Hematopoietic multipotent progenitor cell treated with erythropoietin and hydrocortisone succinate and interleukin-3 and kit ligand, for 17 days (in vitro differentiated cells): Measurements from ENCODE around the gene PPP4R2.

ENCODE experiments used
- DNase-seq: peaks from one replicate; pipeline ENCODE4 v3.0.0-alpha.2; 2015; ENCODE audit warnings: low spot score

PPP4R2 gene

DNA sequence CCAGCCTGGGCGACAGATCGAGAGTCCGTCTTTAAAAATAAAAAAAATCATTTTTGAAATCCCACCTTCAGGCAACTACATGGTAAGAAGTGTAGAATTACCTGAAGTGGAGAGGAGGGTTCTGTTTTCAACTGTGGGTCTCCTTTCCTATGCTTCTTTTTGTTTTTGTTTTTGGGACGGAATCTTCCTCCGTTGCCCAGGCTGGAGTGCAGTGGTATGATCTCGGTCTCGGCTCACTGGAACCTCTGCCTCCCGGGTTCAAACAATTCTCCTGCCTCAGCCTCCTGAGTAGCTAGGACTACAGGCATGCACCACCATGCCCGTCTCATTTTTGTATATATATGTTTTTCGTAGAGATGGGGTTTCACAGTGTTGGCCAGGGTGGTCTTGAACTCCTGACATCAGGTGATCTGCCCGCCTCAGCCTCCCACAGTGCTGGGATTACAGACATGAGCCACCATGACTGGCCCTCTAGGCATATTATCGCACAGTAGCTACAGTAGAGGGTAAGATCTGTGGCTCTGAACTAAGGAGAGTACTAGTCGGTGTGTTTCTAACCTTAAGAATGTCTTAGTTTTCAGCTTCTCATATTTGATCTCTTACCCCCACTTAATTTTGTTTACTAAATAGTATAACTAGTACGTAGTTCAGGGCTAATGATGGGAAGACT, 73.3 kb downstream of the PPP4R2 start:
- no peak for DNase-seq

DNA sequence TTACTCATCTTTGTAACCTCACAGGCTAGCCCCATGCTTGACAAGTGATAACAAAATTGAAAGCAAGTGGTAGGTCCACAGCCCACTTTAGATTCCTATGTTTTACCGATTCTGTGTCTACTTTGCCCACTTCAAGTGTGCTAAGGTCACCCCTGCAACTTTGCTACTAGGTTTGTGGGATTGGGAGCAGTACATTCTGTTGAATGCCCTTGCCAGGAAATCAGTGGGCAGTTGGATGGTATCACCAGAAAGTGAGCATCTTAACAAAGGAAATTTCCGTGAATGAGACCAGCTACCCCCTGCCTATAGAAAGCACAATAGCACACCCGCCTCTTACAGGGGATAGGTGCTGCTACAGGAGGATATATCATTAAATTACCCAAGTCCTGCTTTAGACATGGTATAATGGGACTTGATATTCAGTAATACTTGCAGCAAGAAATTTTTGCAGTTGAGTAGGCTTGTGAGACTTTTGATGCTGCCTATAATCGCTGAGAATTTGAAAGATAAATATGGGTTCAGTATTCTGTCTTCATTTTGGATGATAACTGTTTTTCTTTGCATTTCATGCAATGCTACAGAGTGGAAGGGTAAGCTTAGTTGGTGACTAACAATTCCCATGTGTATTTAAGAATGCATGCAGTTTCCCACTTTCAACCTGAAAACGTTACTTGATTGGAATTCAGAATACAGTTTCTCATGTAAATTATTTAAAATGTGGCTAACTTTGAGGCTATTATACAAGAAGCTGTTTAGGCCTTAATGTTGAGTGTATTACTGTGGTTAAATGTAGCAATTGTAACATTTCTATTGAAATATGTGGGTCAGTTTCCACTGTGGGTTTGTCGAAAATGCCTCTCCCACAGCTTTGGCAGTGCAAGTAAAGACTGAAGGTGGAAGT, 74.3 kb downstream of the PPP4R2 start:
- no peak for DNase-seq

DNA sequence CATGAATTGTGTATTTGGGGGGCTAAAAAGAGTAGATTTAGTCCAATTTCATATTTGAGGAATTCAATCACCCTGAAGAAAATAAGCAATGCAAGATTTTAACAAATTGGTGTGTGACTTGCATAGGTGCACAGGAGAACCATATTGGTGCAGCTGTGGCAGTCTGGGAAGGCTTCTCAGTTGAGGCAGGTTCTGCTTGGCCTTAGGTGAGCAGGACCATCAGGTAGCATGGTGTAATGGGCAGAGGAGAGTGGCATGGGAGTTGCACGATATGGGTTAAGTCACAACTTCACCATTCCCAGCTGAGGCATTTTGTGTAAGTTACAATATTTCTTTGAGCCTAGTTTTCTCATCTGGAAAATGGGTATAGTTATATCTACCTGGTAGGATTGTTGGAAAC, 75.3 kb downstream of the PPP4R2 start:
- DNase-seq = no peak

DNA sequence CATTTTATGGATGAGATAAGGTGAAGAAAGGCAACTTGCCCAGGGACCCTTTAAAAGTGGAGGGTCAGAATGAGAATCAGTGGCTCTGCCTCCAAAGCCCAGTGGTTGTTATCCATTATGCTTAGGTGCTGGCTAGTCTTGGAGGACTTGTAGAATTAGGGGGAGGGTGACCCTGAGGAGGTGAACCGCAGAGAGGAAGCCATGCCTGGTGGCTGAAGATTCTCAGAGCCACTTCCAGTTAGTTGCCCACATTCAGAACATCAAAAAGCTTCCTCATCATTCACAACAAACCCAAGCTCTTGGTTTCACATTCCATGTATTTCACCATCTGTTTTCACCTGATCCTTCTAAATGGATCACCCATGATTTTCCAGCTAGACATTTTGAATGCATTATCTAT, 76.0 kb downstream of the PPP4R2 start:
- no peak for DNase-seq

DNA sequence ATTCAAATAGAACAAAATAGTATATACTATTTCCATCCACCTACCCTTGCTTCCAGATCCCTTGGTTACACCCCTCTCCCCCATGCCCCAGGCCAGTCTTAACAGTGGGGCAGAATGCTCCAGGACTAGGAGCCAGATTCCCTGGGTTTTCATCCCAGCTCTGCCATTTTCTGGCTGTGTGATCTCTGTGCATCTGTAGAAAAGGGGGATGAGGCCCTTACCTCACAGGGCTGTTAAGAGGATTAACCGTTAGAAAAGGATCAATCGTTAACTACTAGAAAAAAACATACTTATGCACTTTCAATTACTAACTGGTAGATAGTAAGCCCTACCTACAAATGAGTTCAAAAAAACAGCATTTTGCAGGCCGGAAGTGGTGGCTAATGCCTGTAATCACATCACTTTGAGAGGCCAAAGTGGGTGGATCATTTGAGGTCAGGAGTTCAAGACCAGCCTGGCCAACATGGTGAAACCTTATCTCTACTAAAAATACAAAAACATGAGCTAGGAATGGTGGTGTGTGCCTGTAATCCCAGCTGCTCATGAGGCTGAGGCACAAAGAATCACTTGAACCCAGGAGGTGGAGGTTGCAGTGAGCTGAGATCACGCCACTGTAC, 76.6 kb downstream of the PPP4R2 start:
- DNase-seq = no peak

DNA sequence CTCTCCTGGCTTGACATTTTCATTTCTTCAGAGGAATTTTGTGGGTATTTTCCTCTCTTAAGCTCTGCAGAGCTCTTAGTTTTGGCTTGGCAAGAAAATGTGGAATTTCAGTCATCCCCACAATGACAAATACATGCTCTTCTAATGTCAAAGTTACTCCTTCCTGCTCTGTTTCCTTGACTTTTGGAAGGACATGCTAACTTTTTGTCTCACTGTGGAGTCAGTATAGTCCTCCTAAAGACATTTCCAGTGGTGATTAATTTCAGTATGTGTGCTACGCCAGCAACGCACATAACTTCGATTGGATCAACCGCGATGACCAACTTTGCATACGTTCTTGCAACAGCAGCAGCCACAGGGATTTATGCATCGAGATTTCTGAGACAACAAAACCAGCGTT, 78.2 kb downstream of the PPP4R2 start:
- DNase-seq = no peak

DNA sequence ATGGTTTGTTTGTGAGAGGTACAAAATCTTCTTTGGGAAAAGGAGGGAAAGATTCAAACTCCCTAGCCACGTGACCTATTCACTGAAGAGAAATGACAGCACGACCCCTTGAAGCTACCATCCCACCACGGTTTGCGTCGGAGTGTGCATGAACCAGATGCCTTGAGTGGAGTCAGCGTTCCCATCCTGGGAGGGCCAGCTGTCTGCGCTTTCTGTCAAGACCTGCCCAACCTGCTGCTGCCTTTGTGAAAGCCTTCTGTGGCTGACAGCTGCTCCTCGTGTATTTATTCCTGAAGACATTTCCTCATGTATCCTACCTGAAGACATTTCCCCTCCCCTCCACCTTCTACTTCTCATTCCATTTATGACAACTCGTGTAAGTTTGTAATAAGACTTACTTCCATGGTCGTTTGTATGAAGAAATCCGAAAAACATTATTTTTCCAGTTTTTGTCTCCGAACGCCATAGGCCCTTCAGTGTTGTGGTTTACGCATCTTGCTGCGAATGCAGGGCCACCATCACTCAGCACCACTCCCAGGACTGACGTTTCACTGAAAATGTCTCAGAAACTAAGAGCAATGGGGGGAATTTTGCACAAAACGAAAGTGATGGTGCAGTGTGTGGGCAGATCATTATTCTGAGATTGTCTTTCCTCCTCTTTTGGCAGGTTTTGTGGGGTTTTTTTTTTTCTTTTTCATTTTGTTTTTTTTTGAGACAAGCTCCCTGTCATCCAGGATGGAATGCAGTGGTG, 83.8 kb downstream of the PPP4R2 start:
- DNase-seq = no peak

DNA sequence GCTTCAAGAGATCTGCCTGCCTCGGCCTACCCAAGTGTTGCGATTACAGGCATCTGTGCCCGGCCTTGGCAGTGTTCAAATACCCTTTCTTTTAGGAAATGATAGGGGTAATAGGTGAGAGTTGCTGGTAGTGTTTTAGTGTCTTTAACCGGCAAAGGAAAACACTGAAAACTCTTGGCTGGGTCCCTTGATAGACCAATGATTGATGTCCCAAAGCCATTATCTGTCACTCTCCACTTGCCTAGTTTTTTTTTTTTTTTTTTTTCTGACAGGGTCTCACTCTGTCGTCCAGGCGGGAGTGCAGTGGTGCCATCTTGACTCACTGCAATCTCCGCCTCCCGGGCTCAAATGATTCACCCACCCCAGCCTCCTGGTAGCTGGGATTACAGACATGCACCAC, 84.5 kb downstream of the PPP4R2 start:
- no peak for DNase-seq

DNA sequence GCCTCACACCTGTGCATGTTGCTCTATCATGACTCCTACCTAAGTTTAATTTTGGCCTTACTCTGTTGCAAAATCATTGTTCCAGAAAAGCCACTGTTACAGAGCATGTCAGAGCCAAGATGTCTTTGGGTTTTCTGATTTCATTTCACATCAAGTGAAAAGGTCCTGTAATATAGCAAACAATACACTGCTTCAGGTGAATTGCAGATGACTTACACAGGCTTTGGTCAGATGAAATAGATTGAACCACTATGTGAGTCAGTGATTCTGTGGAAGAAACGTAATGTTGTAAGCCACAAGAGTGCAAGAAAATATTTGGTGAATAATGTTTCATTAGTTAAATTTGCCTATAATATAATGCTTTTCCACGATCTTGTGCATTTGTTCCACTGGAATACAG, 87.6 kb downstream of the PPP4R2 start:
- no peak for DNase-seq

DNA sequence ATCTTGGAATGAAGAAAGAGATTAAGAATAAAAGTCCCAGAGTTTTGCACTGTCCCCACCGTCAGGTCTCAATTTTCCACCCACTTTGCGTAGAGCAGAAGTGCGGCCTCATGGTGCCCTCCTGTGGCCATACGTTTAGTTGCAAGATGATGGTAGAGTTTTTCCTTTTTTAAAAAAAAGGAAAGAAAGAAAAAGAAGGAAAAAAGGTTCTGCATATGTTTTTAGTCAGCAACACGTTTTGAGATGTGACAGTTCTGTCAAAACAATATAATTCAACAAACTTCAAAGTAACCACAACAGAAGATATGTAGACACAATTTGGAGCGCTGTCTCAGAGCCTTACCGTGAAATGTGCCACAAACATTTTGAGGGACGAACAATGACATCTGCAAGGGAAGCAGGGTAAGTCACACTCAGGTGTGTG, 89.5 kb downstream of the PPP4R2 start:
- DNase-seq = peak; percentile 41

DNA sequence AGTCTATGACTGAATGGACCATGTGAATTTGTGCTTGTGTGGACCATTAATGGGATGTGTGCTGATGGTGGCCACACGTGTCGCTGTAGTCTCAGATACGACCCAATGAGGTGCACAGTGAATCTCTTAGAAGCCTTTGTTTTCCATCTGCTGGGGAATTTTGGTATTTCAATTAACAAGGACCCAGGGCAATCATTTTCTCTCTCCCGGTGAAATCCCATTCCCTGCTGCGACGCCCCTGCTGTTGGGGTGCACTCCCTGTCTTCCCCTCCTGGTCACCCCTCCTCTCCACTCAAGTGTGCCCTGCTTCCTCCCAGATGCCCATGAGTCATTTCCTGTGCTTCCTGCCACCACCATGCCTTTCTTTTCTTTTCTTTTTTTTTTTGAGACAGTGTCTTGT, 97.5 kb downstream of the PPP4R2 start:
- DNase-seq = no peak

DNA sequence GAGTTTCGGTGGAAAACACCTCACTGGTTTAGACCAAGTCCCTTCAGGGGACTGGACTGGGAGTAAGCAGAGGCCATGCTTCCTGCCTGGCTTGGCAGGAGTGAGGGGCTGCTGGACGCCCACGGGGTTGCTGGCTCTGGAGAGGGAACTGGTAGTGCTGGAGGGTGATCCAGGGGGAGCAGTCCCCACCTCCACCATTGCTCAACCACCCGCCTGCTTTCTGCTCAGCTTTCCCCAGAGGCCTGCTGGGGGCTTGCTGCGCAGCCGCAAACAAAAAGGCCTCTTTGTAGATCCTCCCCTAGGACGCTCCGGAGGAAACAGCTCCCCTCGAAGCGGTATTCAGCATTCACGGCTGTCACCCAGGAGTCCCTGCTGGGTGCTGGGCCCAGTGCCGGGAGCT, 98.3 kb downstream of the PPP4R2 start:
- no peak for DNase-seq

DNA sequence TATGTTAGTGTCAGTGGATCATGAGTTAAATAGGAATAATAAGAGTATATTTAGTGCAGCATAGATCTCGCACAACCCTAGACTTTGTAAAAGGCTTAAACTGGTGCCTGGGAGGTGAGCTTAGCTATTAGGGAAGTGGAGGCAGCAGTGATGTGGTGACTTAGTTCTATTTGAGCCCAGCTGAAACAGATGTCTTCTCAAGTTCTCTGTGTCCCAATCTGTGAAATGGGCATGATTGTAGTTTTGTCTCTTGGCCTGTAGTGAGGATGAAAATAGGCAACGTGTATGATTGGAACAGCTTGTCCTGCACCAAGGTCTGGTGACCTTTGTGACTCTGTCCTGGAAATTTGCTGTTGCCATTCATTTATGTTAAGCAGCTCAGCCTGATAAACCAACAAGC, 99.6 kb downstream of the PPP4R2 start:
- DNase-seq = no peak

DNA sequence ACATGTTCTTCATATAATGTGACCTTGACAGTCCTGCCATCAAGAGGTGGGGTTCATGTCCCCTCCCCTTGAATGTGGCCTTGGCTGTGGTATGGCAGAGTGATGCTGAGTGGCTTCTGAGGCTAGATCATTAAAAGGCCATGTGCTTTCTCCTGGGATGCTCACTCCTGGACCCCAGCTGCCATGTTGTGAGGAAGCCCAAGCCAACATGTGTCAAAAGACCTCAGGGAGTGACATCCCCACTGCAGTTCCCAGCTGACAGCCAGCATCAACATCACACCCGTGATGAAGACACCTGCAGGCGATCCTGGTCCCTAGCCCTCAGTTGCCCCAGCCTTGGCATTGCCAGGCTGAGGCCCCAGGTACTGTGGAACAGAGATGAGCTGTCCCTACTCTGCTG, 101.4 kb downstream of the PPP4R2 start:
- no peak for DNase-seq

DNA sequence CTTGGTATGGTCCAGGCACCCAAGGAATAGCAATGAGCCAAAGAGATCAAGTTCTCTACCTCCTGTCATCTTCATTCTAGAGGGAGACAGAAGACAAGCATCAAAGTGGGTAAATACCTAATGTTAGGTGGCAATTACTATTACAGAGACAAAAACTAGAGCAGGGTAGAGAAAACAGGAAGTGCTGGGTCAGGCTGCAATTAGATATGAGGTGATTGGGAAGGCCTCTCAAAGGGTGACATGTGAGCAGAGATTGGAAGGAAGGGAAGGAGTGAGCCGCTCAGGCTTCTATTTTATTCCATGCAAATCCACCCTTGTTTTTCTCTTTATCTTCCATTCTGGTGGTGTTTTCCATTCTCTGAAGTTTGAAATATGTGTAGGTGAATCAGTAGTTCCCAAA, 102.3 kb downstream of the PPP4R2 start:
- no peak for DNase-seq

DNA sequence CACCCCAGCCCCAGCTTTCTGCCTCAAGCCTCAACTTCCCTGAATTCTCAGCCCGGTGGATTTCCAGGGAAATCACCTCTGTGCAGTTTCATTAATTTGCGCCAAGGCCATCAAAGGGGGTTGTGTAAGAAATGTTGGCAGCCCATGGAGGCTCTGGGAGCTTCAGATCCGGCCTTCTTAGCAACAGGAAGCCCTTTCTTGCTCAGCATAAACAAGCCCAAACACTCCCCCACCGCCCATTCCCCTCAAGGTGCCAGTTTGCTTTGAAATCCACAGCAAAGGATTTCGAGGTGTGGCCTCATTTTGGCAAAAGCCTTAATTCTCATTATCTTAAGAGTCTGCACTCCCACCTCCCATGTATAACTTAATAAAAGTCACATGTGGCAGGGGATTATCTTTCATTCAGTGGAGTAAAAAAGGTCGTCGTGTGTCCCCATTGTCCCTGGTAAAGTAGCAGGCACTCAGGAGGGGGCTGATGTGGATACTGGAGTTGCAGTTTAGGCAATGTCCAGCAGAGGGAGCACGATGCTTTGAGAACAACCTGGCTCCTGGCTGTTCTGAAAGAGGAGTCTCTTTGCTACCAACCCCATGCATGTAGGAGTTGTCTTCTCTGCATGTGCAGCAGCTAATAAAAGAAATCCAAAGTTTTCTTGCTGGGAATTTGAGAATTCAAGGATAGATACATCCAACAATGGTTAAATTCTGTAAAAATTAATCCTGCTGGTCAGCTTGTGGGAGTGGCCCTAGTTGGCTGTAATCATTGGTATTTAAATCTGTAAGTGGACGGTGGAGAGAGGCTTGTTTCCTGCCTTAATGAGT, 104.3 kb downstream of the PPP4R2 start:
- peak; percentile 74 for DNase-seq

DNA sequence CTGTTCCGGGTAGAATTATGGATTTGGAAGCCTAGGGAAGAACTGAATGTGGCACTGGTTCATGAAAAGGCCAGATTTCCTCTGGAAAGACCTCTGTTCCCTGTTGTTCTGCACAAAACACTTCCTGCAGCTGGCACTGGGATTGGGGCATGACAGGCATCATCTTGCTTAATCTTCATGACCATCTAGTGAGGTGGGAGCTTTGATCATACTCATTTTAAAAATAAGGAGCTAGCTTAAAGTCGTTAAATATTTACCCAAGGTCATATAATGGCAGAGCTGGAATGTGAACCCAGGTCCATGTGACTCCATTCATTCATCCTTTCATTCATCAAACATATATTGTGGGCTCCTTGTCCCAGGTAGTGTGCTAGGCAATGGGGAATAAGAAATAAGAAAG, 105.3 kb downstream of the PPP4R2 start:
- DNase-seq = no peak

DNA sequence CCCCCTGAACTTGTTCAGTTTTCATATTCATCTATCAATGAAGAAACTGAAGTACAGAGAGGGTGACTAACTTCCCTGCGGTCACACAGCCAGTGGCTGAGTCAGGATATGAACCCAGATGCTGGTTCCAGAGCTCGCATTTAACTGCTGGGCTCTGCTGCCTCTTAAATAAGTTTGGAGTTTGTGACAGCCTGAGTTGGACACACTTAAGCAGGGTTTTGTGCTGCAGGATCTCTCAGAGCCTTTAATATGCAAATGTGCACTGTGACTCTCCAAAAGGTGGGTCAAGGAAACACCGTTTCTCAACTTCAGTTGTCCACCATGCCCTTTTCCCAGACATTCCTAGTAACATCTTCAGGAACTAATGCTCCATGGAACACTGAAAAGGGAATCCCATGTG, 110.6 kb downstream of the PPP4R2 start:
- no peak for DNase-seq

DNA sequence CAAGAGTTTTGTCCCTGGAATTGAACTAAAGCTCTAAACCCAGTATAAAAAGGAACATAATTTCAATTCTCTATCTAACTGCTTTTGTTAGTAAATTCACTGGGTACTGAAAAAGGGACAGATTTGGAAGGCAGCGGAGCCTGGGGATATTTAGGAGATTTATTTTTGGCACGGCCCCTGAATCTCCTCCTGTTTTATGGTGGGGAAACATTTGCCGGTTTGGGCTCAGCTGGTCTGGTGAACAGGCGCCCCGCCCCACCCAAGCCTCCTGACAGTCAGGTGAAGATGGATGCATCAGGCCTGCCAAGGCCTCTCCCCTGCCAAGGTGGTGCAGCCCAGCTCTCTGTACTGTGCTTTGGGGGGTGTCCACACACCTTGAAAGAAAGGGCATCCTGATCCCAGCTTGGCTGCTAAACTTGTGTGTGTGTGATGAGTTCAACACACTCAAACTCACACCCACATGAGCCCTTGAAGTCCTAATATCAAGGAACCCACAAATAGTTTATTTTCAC, 111.1 kb downstream of the PPP4R2 start:
- no peak for DNase-seq

DNA sequence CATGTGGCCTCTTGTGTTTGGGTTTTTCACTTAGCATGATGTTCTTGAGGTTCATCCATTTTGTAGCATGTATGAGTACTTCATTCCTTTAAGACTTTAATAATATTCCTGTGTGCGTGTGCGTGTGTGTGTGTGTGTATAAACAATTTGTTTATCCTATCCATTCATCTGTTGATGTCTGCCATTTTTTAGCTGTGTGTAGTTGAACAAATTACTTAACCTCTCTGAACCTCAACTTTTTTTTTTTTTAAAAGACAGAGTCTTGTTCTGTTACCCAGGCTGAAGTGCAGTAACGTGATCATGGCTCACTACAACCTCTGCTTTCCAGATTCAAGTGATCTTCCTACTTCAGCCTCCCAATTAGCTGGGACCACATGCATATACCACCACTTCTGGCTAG, 112.1 kb downstream of the PPP4R2 start:
- no peak for DNase-seq

DNA sequence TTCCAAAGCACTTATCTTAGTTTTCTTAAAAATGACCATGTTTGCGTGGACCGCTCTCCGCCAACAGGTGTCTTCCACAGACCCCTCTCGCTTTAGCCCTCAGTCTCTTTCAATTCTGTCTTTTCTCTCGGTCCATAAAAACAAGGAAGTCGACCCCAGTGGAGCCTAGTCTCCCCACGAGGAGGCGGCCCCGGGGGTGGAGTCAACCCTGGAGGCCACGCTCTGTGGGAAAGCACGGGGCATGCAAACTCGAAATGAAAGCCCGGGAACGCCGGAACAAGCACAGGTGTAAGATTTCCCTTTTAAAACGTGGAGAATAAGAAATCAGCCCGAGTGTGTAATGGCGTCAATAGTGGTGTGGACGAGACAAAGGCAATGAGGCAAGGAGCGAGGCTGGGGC, 113.9 kb downstream of the PPP4R2 start:
- DNase-seq = no peak
